K562 (cell line): ENCODE results near the gene WFIKKN1. TPM values are rescaled to one million over a fixed set of nuclear protein-coding genes. Genes with fewer than 3 reads are reported as not detected.

Experiments
- ATAC-seq: fragments of 200-7000 bp; cut with Tn5 transposase; 3 replicates; pipeline ENCODE4 v1.9.1; 2020; ENCODE audit warnings: moderate library complexity
- BruUV-seq: library from RNA; stranded (reverse); fragments of 400-500 nt; replicated peaks from 2 replicates; lab custom pipeline; 2021; lab: Mats Ljungman, UMichigan
- CTCF ChIA-PET: fragments of 300-600 bp; formaldehyde crosslinking; extraction: SDS; loops from one replicate; lab custom pipeline; 2021; ENCODE audit warnings: low intra/inter-chr PET ratio; lab: Yijun Ruan, JAX
- POLR2A ChIA-PET: fragments of 300-600, 350-650 bp; sonication (Branson Sonifier 250); formaldehyde crosslinking; extraction: SDS; loops from one replicate; lab custom pipeline; 2021; ENCODE audit warnings: antibody characterized with exemption, inconsistent platforms; lab: Yijun Ruan, JAX
- DNase-seq, 4 experiments: peaks; one replicate each; pipeline versions ENCODE4 v3.0.0 to v3.0.0-alpha.2; 2011 to 2018; ENCODE audit warnings: low spot score in 3 of 4, mixed read lengths in 3 of 4; ENCODE audit errors: extremely low read depth in 1 of 4
- FAIRE-seq: peaks from 2 replicates; lab custom pipeline; 2011; peaks lifted over from hg19 to GRCh38; lab: Jason Lieb, UNC
- H2AFZ ChIP-seq: 2 replicates; pipeline ENCODE4 v1.6.0; 2011; ENCODE audit warnings: low read depth, low read length, control low read depth, inconsistent platforms
- H3K27ac ChIP-seq: fragments of 200-600 bp; 3 replicates; pipeline ENCODE4 v1.8.0; 2011; ENCODE audit warnings: low read depth, mild to moderate bottlenecking, control low read depth, inconsistent platforms, low read length, moderate library complexity, mixed read lengths; ENCODE audit errors: extremely low read depth
- H3K27me3 ChIP-seq, 2 experiments: fragments of 300-600 bp in 1 of 2; 2 replicates in 1 of 2; 3 replicates in 1 of 2; pipeline versions ENCODE4 v1.6.0 to v1.8.0; 2011; ENCODE audit warnings: inconsistent platforms in 2 of 2, low read length in 2 of 2, mild to moderate bottlenecking in 1 of 2, mixed read lengths in 1 of 2, moderate library complexity in 1 of 2; ENCODE audit not compliant: control insufficient read depth in 2 of 2, insufficient read depth in 2 of 2
- H3K36me3 ChIP-seq: fragments of 300-600 bp; 3 replicates; pipeline ENCODE4 v1.8.0; 2011; ENCODE audit warnings: mild to moderate bottlenecking, low read length, inconsistent platforms; ENCODE audit not compliant: control insufficient read depth, insufficient read depth
- H3K4me1 ChIP-seq, 2 experiments: fragments of 200-600 bp in 1 of 2; replicated peaks in 1 of 2; 2 replicates in 1 of 2; 3 replicates in 1 of 2; pipeline versions ENCODE4 v1.5.1 to v1.8.0; 2011; ENCODE audit warnings: inconsistent platforms in 2 of 2, low read length in 2 of 2, mild to moderate bottlenecking in 1 of 2, mixed read lengths in 1 of 2, moderate library complexity in 1 of 2; ENCODE audit not compliant: control insufficient read depth in 2 of 2, insufficient read depth in 2 of 2
- H3K4me2 ChIP-seq: 2 replicates; pipeline ENCODE4 v1.6.1; 2011; ENCODE audit warnings: low read length, control low read depth, inconsistent platforms, mixed read lengths; ENCODE audit not compliant: insufficient read depth
- H3K4me3 ChIP-seq: fragments of 200-600 bp; sonication (generic), shearing (Covaris generic); 2 replicates; pipeline ENCODE4 v1.5.1; 2016; ENCODE audit warnings: control low read depth, inconsistent platforms
- H3K79me2 ChIP-seq: fragments of 200-600 bp; 3 replicates; pipeline ENCODE4 v1.8.0; 2011; ENCODE audit warnings: low read length, inconsistent platforms; ENCODE audit not compliant: control insufficient read depth, insufficient read depth
- H3K9ac ChIP-seq, 2 experiments: 2 replicates each; pipeline versions ENCODE4 v1.6.0 to v1.6.1; 2011; ENCODE audit warnings: low read depth in 2 of 2, low read length in 2 of 2, control low read depth in 1 of 2, inconsistent platforms in 1 of 2, mild to moderate bottlenecking in 1 of 2, mixed read lengths in 1 of 2; ENCODE audit not compliant: insufficient read depth in 1 of 2
- H3K9me1 ChIP-seq: one replicate; pipeline ENCODE4 v1.6.0; 2011; ENCODE audit warnings: inconsistent platforms, mild to moderate bottlenecking, low read length, moderate library complexity; ENCODE audit not compliant: control insufficient read depth, insufficient read depth
- H3K9me3 ChIP-seq: replicated peaks from 2 replicates; pipeline ENCODE4 v1.5.1; 2011; ENCODE audit warnings: low read depth, low read length, inconsistent platforms; ENCODE audit not compliant: control insufficient read depth, insufficient read depth
- H4K20me1 ChIP-seq: replicated peaks from 2 replicates; pipeline ENCODE4 v1.6.1; 2011; ENCODE audit warnings: low read length, inconsistent platforms, mixed read lengths; ENCODE audit not compliant: control insufficient read depth, insufficient read depth
- KLF1 ChIP-seq: fragments of 450-650 bp; IDR thresholded peaks from 2 replicates; pipeline ENCODE4 v1.6.1; 2016; ENCODE audit warnings: missing genetic modification characterization, missing compliant biosample characterization
- POLR2G ChIP-seq: fragments of 200-400 bp; formaldehyde crosslinking; IDR thresholded peaks from 2 replicates; pipeline ENCODE4 v1.6.1; 2017; ENCODE audit warnings: low read depth, mild to moderate bottlenecking, antibody characterized with exemption, low read length, moderate library complexity
- RBFOX2 ChIP-seq: fragments of 200-400 bp; formaldehyde crosslinking; IDR thresholded peaks from 2 replicates; pipeline ENCODE4 v1.6.1; 2017; ENCODE audit warnings: low read depth, mild to moderate bottlenecking, low read length, moderate library complexity
- ZNF121 ChIP-seq: sonication (generic); formaldehyde crosslinking; conservative IDR thresholded peaks from 2 replicates; pipeline ENCODE4 v1.8.0; 2022; ENCODE audit warnings: missing genetic modification reagents
- WGBS: fragments of 100-300 bp; shearing (Covaris generic); methylation state at CpG from one replicate; pipeline ENCODE4 v1.1.6; 2016; ENCODE audit warnings: low coverage, mixed read lengths; ENCODE audit not compliant: insufficient coverage; ENCODE audit errors: missing lambda C conversion rate; 5-methylcytosine and 5-hydroxymethylcytosine counted together
- in situ Hi-C: fragments of 300-500 bp; cut with MboI; formaldehyde crosslinking; loops from 4 replicates; pipeline ENCODE4 v1.15.0; 2018; ENCODE audit warnings: inconsistent platforms, mixed read lengths
- intact Hi-C: fragments of 100-400 bp; cut with micrococcal nuclease; formaldehyde crosslinking; loops from 2 replicates; pipeline ENCODE4 v1.14.2; 2022
- polyA plus RNA-seq, 8 experiments: library from polyadenylated mRNA; depleted of rRNA in 4 of 8; stranded (reverse) in 5 of 8; unstranded in 3 of 8; fragments of >200 nt; fragmentation: Nextera tagmentation in 2 of 8; fragmentation: Illumina TruSeq in 1 of 8; extraction: Ambion mirVana in 2 of 8; extraction: Trizol in 1 of 8; gene quantifications; 2 replicates each; pipeline versions ENCODE4 v1.2.1 to v1.2.3, GENCODE V29; 2011 to 2014; ENCODE audit warnings: inconsistent platforms in 1 of 8, missing spikeins in 1 of 8
- total RNA-seq, 7 experiments: library from RNA; depleted of rRNA in 6 of 7; stranded (reverse); fragments of >200 nt in 6 of 7; fragmentation: Illumina TruSeq in 2 of 7; extraction: Trizol in 2 of 7; gene quantifications; 2 replicates each; pipeline versions ENCODE4 v1.2.1 to v1.2.3, GENCODE V29; 2011 to 2021; ENCODE audit warnings: low replicate concordance in 1 of 7

WFIKKN1 gene
- total and polyA plus RNA-seq, 9 of the 15 experiments (the other 6 are each of a cell fraction or from before 2014, with no cell fraction given): 0.14 to 1.1 (median 0.50) TPM; not detected in 4

- in situ Hi-C loops: no loop called here
- no peak for TF ChIP-seq ZNF121
- peak; percentile 47 for TF ChIP-seq POLR2G
- TF ChIP-seq KLF1 (tag): no peak
- TF ChIP-seq RBFOX2: peak; percentile 12; the same call in 1 of the 2 replicates
- TF ChIP-seq, all 486 proteins: peak for 2
- Histone ChIP-seq H3K4me3 (no peak overlapping the region), H3K9ac (peak overlapping the region in 1 of 2 experiments; percentile 85; a peak in 1 of 4 replicates), H3K9me3 (no peaks in the 10 kb centered on the region), H3K4me1 (peaks cover 4 to 88% of the 10 kb centered on the region in 2 experiments; a peak in 3 of 5 replicates), H3K4me2 (no peak overlapping the region), H3K27me3 (no peaks in the 10 kb centered on the region), H3K9me1 (no peaks in the 10 kb centered on the region), H2AFZ (no peak overlapping the region), H3K36me3 (peaks cover 51% of the 10 kb centered on the region; the same call in 2 of the 3 replicates), H3K79me2 (peaks cover 52% of the 10 kb centered on the region), H4K20me1 (no peaks in the 10 kb centered on the region), H3K27ac (no peak overlapping the region)
- no peak for DNase-seq
- ChIA-PET CTCF (no interaction called here), POLR2A (interaction anchor here (0.6 kb wide), 1 partner anchor 88 kb away, joined by 3 read pairs; no protein-coding TSS in a partner anchor)
- no TSS peak for BruUV-seq
- FAIRE-seq: no peak
- intact Hi-C loops: no loop called here
- ATAC-seq: no peak
- WGBS: 93% methylated on average over 19 of the region's 32 CpGs
Measured at GRCh38 chr16:645852-646678, 15.3 kb downstream of the WFIKKN1 start.
